GM23338 (cell line): ENCODE results near the gene AP1M1. TPM values are rescaled to one million over a fixed set of nuclear protein-coding genes. Genes with fewer than 3 reads are reported as not detected.

ENCODE experiments used
- ATAC-seq: fragments of 200-7000 bp; cut with Tn5 transposase; 3 replicates; pipeline ENCODE4 v1.9.1; 2020
- DNase-seq: peaks from one replicate; pipeline ENCODE4 v3.0.0-alpha.2; 2015; ENCODE audit warnings: low spot score
- H2AFZ ChIP-seq: fragments of 200-600 bp; sonication (generic); 2 replicates; pipeline ENCODE4 v1.8.0; 2016; ENCODE audit warnings: antibody characterized with exemption, mild to moderate bottlenecking, moderate library complexity
- H3F3A ChIP-seq: fragments of 200-600 bp; sonication (generic); replicated peaks from 2 replicates; pipeline ENCODE4 v1.8.0; 2017; ENCODE audit warnings: antibody characterized with exemption, mixed run types, low read depth
- H3K27ac ChIP-seq: fragments of 200-600 bp; sonication (generic); 2 replicates; pipeline ENCODE4 v1.6.1; 2016; ENCODE audit warnings: low read depth
- H3K27me3 ChIP-seq: fragments of 200-600 bp; sonication (generic); 2 replicates; pipeline ENCODE4 v1.8.0; 2016; ENCODE audit warnings: mild to moderate bottlenecking, mixed run types, moderate library complexity; ENCODE audit not compliant: insufficient read depth
- H3K36me3 ChIP-seq: fragments of 200-600 bp; sonication (generic); 2 replicates; pipeline ENCODE4 v1.8.0; 2016; ENCODE audit warnings: mild to moderate bottlenecking; ENCODE audit not compliant: insufficient read depth
- H3K4me1 ChIP-seq: fragments of 200-600 bp; sonication (generic); 2 replicates; pipeline ENCODE4 v1.8.0; 2016; ENCODE audit warnings: mild to moderate bottlenecking, moderate library complexity; ENCODE audit not compliant: insufficient read depth
- H3K4me2 ChIP-seq: fragments of 200-600 bp; sonication (generic); 2 replicates; pipeline ENCODE4 v1.7.1; 2017; ENCODE audit warnings: mixed run types
- H3K4me3 ChIP-seq: fragments of 200-600 bp; sonication (generic); 2 replicates; pipeline ENCODE4 v1.6.1; 2016; ENCODE audit warnings: mixed run types
- H3K79me2 ChIP-seq: fragments of 200-600 bp; sonication (generic); replicated peaks from 2 replicates; pipeline ENCODE4 v1.8.0; 2017; ENCODE audit warnings: mild to moderate bottlenecking; ENCODE audit not compliant: insufficient read depth
- H3K9me2 ChIP-seq: fragments of 200-600 bp; sonication (generic); 2 replicates; pipeline ENCODE4 v1.8.0; 2017; ENCODE audit not compliant: insufficient read depth
- H4K20me1 ChIP-seq: fragments of 200-600 bp; sonication (generic); replicated peaks from 2 replicates; pipeline ENCODE4 v1.8.0; 2017; ENCODE audit warnings: mild to moderate bottlenecking; ENCODE audit not compliant: insufficient read depth
- H3K27ac Mint-ChIP-seq: 2 replicates; pipeline ENCODE4 v1.8.0; 2020; ENCODE audit warnings: inconsistent platforms, mild to moderate bottlenecking, moderate library complexity, mixed read lengths
- H3K27me3 Mint-ChIP-seq: 3 replicates; pipeline ENCODE4 v1.8.0; 2022; ENCODE audit warnings: low read depth, mild to moderate bottlenecking, moderate library complexity, mixed read lengths, inconsistent platforms; ENCODE audit not compliant: insufficient read depth, poor library complexity
- H3K36me3 Mint-ChIP-seq: 3 replicates; pipeline ENCODE4 v1.8.0; 2021; ENCODE audit warnings: low read depth, mild to moderate bottlenecking, inconsistent platforms, moderate library complexity, mixed read lengths
- H3K4me1 Mint-ChIP-seq: 3 replicates; pipeline ENCODE4 v1.8.0; 2020; ENCODE audit warnings: mild to moderate bottlenecking, inconsistent platforms, mixed read lengths
- H3K4me3 Mint-ChIP-seq: 3 replicates; pipeline ENCODE4 v1.8.0; 2021; ENCODE audit warnings: moderate library complexity, mild to moderate bottlenecking, inconsistent platforms, mixed read lengths
- H3K9me3 Mint-ChIP-seq: 3 replicates; pipeline ENCODE4 v1.8.0; 2020; ENCODE audit warnings: moderate library complexity, mild to moderate bottlenecking, inconsistent platforms, mixed read lengths
- CREB1 ChIP-seq: fragments of 250-450 bp; sonication (Bioruptor Pico); IDR thresholded peaks from 2 replicates; pipeline ENCODE4 v1.5.0; 2020; ENCODE audit warnings: low read depth, mild to moderate bottlenecking, moderate library complexity
- EZH2 ChIP-seq: fragments of 200-600 bp; sonication (generic); IDR thresholded peaks from one replicate; pipeline ENCODE4 v1.8.0; 2017; ENCODE audit warnings: antibody characterized with exemption, mild to moderate bottlenecking, low read depth; ENCODE audit not compliant: unreplicated experiment
- EZH2phosphoT487 ChIP-seq: fragments of 200-600 bp; sonication (generic); IDR thresholded peaks from one replicate; pipeline ENCODE4 v1.8.1; 2018; ENCODE audit warnings: antibody characterized with exemption; ENCODE audit not compliant: unreplicated experiment
- JUNB ChIP-seq: IDR thresholded peaks from one replicate; pipeline ENCODE4 v1.6.1; 2016; ENCODE audit warnings: antibody characterized with exemption; ENCODE audit not compliant: unreplicated experiment
- NANOG ChIP-seq: IDR thresholded peaks from 2 replicates; pipeline ENCODE4 v1.6.1; 2016; ENCODE audit warnings: antibody characterized with exemption, borderline replicate concordance
- POLR2AphosphoS5 ChIP-seq: IDR thresholded peaks from 2 replicates; pipeline ENCODE4 v1.6.1; 2016; ENCODE audit warnings: antibody characterized with exemption, low read depth
- STAT1 ChIP-seq: IDR thresholded peaks from one replicate; pipeline ENCODE4 v1.6.1; 2016; ENCODE audit warnings: antibody characterized with exemption; ENCODE audit not compliant: unreplicated experiment
- ZNF114 ChIP-seq: fragments of 250-450 bp; sonication (Bioruptor Pico); IDR thresholded peaks from 2 replicates; pipeline ENCODE4 v1.5.0; 2020; ENCODE audit warnings: mild to moderate bottlenecking, moderate library complexity
- ZNF331 ChIP-seq: fragments of 250-450 bp; sonication (Bioruptor Pico); IDR thresholded peaks from 2 replicates; pipeline ENCODE4 v1.5.0; 2020; ENCODE audit warnings: low read depth, mild to moderate bottlenecking, moderate library complexity
- polyA plus RNA-seq: library from polyadenylated mRNA; unstranded; fragments of >200 nt; fragmentation: Nextera tagmentation; extraction: Ambion mirVana; gene quantifications from 2 replicates; pipeline ENCODE4 v1.2.1, GENCODE V29; 2016
- total RNA-seq: library from RNA; depleted of rRNA; stranded (reverse); fragments of >200 nt; shearing (Covaris generic); gene quantifications from 2 replicates; pipeline ENCODE4 v1.2.3, GENCODE V29; 2014
- TF ChIP-seq, protein P1 (sequence below): IDR thresholded peaks from one replicate; pipeline ENCODE4 v1.6.1; 2018; ENCODE audit warnings: antibody characterized with exemption; ENCODE audit not compliant: unreplicated experiment
- TF ChIP-seq, protein P2 (sequence below), 2 experiments: fragments of 200-600 bp in 1 of 2; sonication (generic) in 1 of 2; conservative IDR thresholded peaks; 2 replicates each; pipeline versions ENCODE4 v1.5.1 to v1.6.1; 2016 to 2017; ENCODE audit warnings: antibody characterized with exemption in 2 of 2, low read depth in 2 of 2, mild to moderate bottlenecking in 2 of 2, moderate library complexity in 1 of 2

AP1M1 gene
- total and polyA plus RNA-seq, 2 experiments from 2014 or later: 22.0 to 32.0 TPM

DNA sequence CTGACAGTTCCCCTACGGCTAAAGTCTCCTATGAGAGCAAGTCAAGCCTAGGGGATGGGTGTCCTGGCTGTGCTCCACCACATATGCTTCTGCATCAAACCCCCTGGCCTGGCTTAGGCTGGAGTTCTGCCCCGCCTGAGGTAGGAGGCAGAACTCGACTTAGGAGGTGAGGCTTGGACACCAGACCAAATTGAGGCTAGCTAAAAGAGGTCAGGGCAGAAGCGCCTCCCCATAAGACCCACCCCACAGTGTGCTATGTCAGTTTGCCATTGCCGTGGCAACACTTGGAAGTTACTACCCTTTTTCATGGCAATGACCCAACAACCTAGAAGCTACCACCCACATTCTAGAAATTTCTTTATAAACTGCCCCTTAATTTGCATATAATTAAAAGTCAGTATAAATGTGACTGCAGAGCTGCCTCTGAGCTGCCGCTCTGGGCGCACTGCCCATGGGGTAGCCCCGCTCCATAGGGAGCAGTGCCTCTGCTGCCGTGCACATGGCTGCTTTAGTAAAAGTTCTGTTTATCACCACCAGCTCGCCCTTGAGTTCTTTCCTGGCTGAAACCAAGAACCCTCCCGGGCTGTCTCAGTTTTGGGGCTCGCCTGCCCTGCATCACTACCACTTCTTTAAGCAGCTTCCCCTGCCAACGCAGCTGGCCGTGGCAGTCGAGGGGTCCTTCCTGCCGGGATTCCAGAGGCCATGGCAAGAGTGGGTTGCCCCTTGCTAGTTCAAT, 20.2 kb downstream of the AP1M1 start (continued):
- TF ChIP-seq, protein P1, sequence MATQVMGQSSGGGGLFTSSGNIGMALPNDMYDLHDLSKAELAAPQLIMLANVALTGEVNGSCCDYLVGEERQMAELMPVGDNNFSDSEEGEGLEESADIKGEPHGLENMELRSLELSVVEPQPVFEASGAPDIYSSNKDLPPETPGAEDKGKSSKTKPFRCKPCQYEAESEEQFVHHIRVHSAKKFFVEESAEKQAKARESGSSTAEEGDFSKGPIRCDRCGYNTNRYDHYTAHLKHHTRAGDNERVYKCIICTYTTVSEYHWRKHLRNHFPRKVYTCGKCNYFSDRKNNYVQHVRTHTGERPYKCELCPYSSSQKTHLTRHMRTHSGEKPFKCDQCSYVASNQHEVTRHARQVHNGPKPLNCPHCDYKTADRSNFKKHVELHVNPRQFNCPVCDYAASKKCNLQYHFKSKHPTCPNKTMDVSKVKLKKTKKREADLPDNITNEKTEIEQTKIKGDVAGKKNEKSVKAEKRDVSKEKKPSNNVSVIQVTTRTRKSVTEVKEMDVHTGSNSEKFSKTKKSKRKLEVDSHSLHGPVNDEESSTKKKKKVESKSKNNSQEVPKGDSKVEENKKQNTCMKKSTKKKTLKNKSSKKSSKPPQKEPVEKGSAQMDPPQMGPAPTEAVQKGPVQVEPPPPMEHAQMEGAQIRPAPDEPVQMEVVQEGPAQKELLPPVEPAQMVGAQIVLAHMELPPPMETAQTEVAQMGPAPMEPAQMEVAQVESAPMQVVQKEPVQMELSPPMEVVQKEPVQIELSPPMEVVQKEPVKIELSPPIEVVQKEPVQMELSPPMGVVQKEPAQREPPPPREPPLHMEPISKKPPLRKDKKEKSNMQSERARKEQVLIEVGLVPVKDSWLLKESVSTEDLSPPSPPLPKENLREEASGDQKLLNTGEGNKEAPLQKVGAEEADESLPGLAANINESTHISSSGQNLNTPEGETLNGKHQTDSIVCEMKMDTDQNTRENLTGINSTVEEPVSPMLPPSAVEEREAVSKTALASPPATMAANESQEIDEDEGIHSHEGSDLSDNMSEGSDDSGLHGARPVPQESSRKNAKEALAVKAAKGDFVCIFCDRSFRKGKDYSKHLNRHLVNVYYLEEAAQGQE: no peak
- TF ChIP-seq CREB1 (no peak), EZH2 (no peak), EZH2phosphoT487 (no peak), STAT1 (no peak), JUNB (no peak)
- TF ChIP-seq, protein P2, sequence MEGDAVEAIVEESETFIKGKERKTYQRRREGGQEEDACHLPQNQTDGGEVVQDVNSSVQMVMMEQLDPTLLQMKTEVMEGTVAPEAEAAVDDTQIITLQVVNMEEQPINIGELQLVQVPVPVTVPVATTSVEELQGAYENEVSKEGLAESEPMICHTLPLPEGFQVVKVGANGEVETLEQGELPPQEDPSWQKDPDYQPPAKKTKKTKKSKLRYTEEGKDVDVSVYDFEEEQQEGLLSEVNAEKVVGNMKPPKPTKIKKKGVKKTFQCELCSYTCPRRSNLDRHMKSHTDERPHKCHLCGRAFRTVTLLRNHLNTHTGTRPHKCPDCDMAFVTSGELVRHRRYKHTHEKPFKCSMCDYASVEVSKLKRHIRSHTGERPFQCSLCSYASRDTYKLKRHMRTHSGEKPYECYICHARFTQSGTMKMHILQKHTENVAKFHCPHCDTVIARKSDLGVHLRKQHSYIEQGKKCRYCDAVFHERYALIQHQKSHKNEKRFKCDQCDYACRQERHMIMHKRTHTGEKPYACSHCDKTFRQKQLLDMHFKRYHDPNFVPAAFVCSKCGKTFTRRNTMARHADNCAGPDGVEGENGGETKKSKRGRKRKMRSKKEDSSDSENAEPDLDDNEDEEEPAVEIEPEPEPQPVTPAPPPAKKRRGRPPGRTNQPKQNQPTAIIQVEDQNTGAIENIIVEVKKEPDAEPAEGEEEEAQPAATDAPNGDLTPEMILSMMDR (conservative IDR thresholded peaks at IDR 0.05; ENCODE audit: low read depth in 2 of 2): no peak

DNA sequence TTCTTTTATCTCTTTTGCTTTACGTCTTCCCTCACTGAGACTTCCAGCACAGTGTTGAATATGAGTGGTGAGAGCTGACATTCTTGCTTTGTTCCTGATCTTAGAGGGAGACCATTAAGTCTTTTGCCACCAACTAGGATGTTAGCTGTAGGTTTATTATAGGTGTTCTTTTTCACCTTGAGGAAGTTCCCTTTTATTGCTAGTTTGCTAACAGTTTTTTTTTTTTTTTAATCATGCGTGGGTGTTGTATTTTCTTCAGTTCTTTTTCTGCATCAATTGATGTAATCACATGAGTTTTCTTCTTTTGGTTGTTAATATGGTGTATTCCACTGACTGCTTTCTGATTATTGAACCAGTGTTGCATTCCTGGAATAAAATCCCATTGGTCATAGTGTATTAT, 21.1 kb downstream of the AP1M1 start:
- H3K27ac ChIP-seq: no peak overlapping the region
- no peaks in the 10 kb centered on the region; the same call in 1 of the 2 replicates for H4K20me1 ChIP-seq
- DNase-seq: no peak
- no peaks in the 10 kb centered on the region for H3K4me1 ChIP-seq
- Mint-ChIP-seq H3K36me3 (peaks cover 63% of the 10 kb centered on the region), H3K27ac (no peak overlapping the region), H3K4me3 (no peak overlapping the region), H3K4me1 (no peaks in the 10 kb centered on the region), H3K9me3 (peaks cover 41% of the 10 kb centered on the region), H3K27me3 (peaks cover 6% of the 10 kb centered on the region)
- no peak overlapping the region for H3K4me3 ChIP-seq
- H3K9me2 ChIP-seq: no peaks in the 10 kb centered on the region
- H3K27me3 ChIP-seq: no peaks in the 10 kb centered on the region
- ATAC-seq: no peak
- no peaks in the 10 kb centered on the region for H3F3A ChIP-seq
- H3K36me3 ChIP-seq: peaks cover 16% of the 10 kb centered on the region; the same call in 1 of the 2 replicates
- H2AFZ ChIP-seq: no peak overlapping the region
- no peak overlapping the region for H3K4me2 ChIP-seq
- H3K79me2 ChIP-seq: no peaks in the 10 kb centered on the region
- no peak for TF ChIP-seq POLR2AphosphoS5
- no peak for TF ChIP-seq STAT1
- TF ChIP-seq ZNF331 (CRISPR knock-in tag): no peak
- TF ChIP-seq NANOG: no peak
- TF ChIP-seq ZNF114 (CRISPR knock-in tag): no peak
- TF ChIP-seq, protein P1: no peak
- no peak for TF ChIP-seq JUNB
- TF ChIP-seq EZH2: no peak
- no peak for TF ChIP-seq CREB1
- TF ChIP-seq, protein P2 (conservative IDR thresholded peaks at IDR 0.05; ENCODE audit: low read depth in 2 of 2): no peak
- no peak for TF ChIP-seq EZH2phosphoT487
